IPS-20b (cell line): Measurements from ENCODE around the gene EFHD2.
A peak's percentile ranks its signal among the peaks of the same experiment; 100 is the strongest.

Experiments
- H3K27ac ChIP-seq: one replicate; pipeline ENCODE4 v1.5.1; 2013; ENCODE audit warnings: low read length
- H3K27me3 ChIP-seq: 2 replicates; pipeline ENCODE4 v1.6.1; 2013; ENCODE audit warnings: mild to moderate bottlenecking, low read length, inconsistent platforms; ENCODE audit not compliant: insufficient read depth
- H3K36me3 ChIP-seq: 2 replicates; pipeline ENCODE4 v1.6.1; 2013; ENCODE audit warnings: low read depth, mild to moderate bottlenecking, inconsistent platforms, low read length, moderate library complexity; ENCODE audit not compliant: insufficient read depth
- H3K4me1 ChIP-seq: 2 replicates; pipeline ENCODE4 v1.6.1; 2013; ENCODE audit warnings: mild to moderate bottlenecking, control low read depth, inconsistent platforms, low read length, moderate library complexity; ENCODE audit not compliant: insufficient read depth
- H3K4me3 ChIP-seq: 2 replicates; pipeline ENCODE4 v1.5.1; 2013; ENCODE audit warnings: mild to moderate bottlenecking, low read length, inconsistent platforms
- H3K9ac ChIP-seq: 2 replicates; pipeline ENCODE4 v1.6.1; 2013; ENCODE audit warnings: low read depth, mild to moderate bottlenecking, inconsistent platforms, low read length, moderate library complexity
- H3K9me3 ChIP-seq: 2 replicates; pipeline ENCODE4 v1.6.1; 2013; ENCODE audit warnings: mild to moderate bottlenecking, low read depth, low read length, inconsistent platforms; ENCODE audit not compliant: insufficient read depth

EFHD2 gene

GRCh38 chr1:15406614-15407559 is 2.8 kb upstream of the EFHD2 start:
- H3K9ac ChIP-seq = no peak overlapping the region

GRCh38 chr1:15407580-15407979 is 2.1 kb upstream of the EFHD2 start:
- Histone ChIP-seq H3K9me3 (no peaks in the 10 kb centered on the region), H3K36me3 (no peaks in the 10 kb centered on the region), H3K9ac (no peak overlapping the region), H3K4me3 (no peak overlapping the region), H3K4me1 (peaks cover 2% of the 10 kb centered on the region; the same call in 1 of the 2 replicates), H3K27ac (no peak overlapping the region), H3K27me3 (peaks cover 40% of the 10 kb centered on the region)

More at GRCh38 chr1:15406614-15407559, 2.8 kb upstream of the EFHD2 start:
- peaks cover 2% of the 10 kb centered on the region; the same call in 1 of the 2 replicates for H3K4me1 ChIP-seq
- no peaks in the 10 kb centered on the region for H3K9me3 ChIP-seq
- H3K27me3 ChIP-seq = peaks cover 36% of the 10 kb centered on the region
- H3K27ac ChIP-seq = no peak overlapping the region
- no peak overlapping the region for H3K4me3 ChIP-seq
- no peaks in the 10 kb centered on the region for H3K36me3 ChIP-seq

- no peaks in the 10 kb centered on the region for H3K9me3 ChIP-seq
- peak overlapping the region; percentile 54; the same call in 1 of the 2 replicates for H3K9ac ChIP-seq
- H3K4me3 ChIP-seq = peak overlapping the region; percentile 67
- H3K4me1 ChIP-seq = peaks cover 2% of the 10 kb centered on the region; the same call in 1 of the 2 replicates
- no peak overlapping the region for H3K27ac ChIP-seq
- H3K27me3 ChIP-seq = peaks cover 40% of the 10 kb centered on the region
- H3K36me3 ChIP-seq = no peaks in the 10 kb centered on the region
Observed at GRCh38 chr1:15408890-15409387, 749 bp upstream of the EFHD2 start.

GRCh38 chr1:15410223-15410883 is 665 bp downstream of the EFHD2 start:
- no peak overlapping the region for H3K27ac ChIP-seq
- peaks cover 2% of the 10 kb centered on the region; the same call in 1 of the 2 replicates for H3K4me1 ChIP-seq
- H3K9me3 ChIP-seq = no peaks in the 10 kb centered on the region
- no peaks in the 10 kb centered on the region for H3K36me3 ChIP-seq
- peak overlapping the region; percentile 39; the same call in 1 of the 2 replicates for H3K9ac ChIP-seq
- H3K27me3 ChIP-seq = peaks cover 40% of the 10 kb centered on the region
- H3K4me3 ChIP-seq = peak overlapping the region; percentile 67

- H3K9ac ChIP-seq = peak overlapping the region; percentile 39; the same call in 1 of the 2 replicates
- peaks cover 40% of the 10 kb centered on the region for H3K27me3 ChIP-seq
- peak overlapping the region; percentile 67 for H3K4me3 ChIP-seq
- no peak overlapping the region for H3K27ac ChIP-seq
- no peaks in the 10 kb centered on the region for H3K9me3 ChIP-seq
- peaks cover 2% of the 10 kb centered on the region; the same call in 1 of the 2 replicates for H3K4me1 ChIP-seq
- H3K36me3 ChIP-seq = no peaks in the 10 kb centered on the region
Observed at GRCh38 chr1:15410884-15411245, 1.2 kb downstream of the EFHD2 start.

GRCh38 chr1:15411593-15412137 is 2.0 kb downstream of the EFHD2 start:
- peaks cover 40% of the 10 kb centered on the region for H3K27me3 ChIP-seq
- peaks cover 2% of the 10 kb centered on the region; the same call in 1 of the 2 replicates for H3K4me1 ChIP-seq
- H3K27ac ChIP-seq = no peak overlapping the region
- no peak overlapping the region for H3K9ac ChIP-seq
- H3K36me3 ChIP-seq = no peaks in the 10 kb centered on the region
- H3K9me3 ChIP-seq = no peaks in the 10 kb centered on the region
- H3K4me3 ChIP-seq = no peak overlapping the region

- Histone ChIP-seq H3K4me3 (no peak overlapping the region), H3K27me3 (peaks cover 40% of the 10 kb centered on the region), H3K36me3 (no peaks in the 10 kb centered on the region), H3K27ac (no peak overlapping the region), H3K9me3 (no peaks in the 10 kb centered on the region), H3K4me1 (peaks cover 2% of the 10 kb centered on the region; the same call in 1 of the 2 replicates), H3K9ac (no peak overlapping the region)
Observed at GRCh38 chr1:15412175-15412800, 2.6 kb downstream of the EFHD2 start.

GRCh38 chr1:15412843-15413242 is 3.2 kb downstream of the EFHD2 start:
- no peaks in the 10 kb centered on the region for H3K9me3 ChIP-seq
- no peak overlapping the region for H3K4me3 ChIP-seq
- H3K27ac ChIP-seq = no peak overlapping the region
- H3K9ac ChIP-seq = no peak overlapping the region
- H3K4me1 ChIP-seq = peaks cover 2% of the 10 kb centered on the region; the same call in 1 of the 2 replicates
- no peaks in the 10 kb centered on the region for H3K36me3 ChIP-seq
- peaks cover 35% of the 10 kb centered on the region for H3K27me3 ChIP-seq

- Histone ChIP-seq H3K4me1 (peaks cover 2% of the 10 kb centered on the region; the same call in 1 of the 2 replicates), H3K27ac (no peak overlapping the region), H3K36me3 (no peaks in the 10 kb centered on the region), H3K4me3 (no peak overlapping the region), H3K27me3 (peaks cover 26% of the 10 kb centered on the region), H3K9me3 (no peaks in the 10 kb centered on the region), H3K9ac (no peak overlapping the region)
Observed at GRCh38 chr1:15413563-15414444, 4.1 kb downstream of the EFHD2 start.

GRCh38 chr1:15414445-15414983 is 4.8 kb downstream of the EFHD2 start:
- no peak overlapping the region for H3K27ac ChIP-seq
- H3K27me3 ChIP-seq = peaks cover 22% of the 10 kb centered on the region
- peaks cover 2% of the 10 kb centered on the region; the same call in 1 of the 2 replicates for H3K4me1 ChIP-seq
- no peak overlapping the region for H3K4me3 ChIP-seq
- no peak overlapping the region for H3K9ac ChIP-seq
- no peaks in the 10 kb centered on the region for H3K9me3 ChIP-seq
- H3K36me3 ChIP-seq = no peaks in the 10 kb centered on the region
